BJ (cell line): ENCODE measurements around the gene PLEKHA7. TPM values are rescaled to one million over a fixed set of nuclear protein-coding genes. Genes with fewer than 3 reads are reported as not detected.

ENCODE experiments used
- CTCF ChIA-PET: fragments of 350-600 bp; formaldehyde crosslinking; extraction: SDS; loops from one replicate; lab custom pipeline; 2021; ENCODE audit warnings: antibody characterized with exemption, inconsistent platforms; lab: Yijun Ruan, JAX
- POLR2A ChIA-PET: fragments of 300-600 bp; sonication (Branson Sonifier 250); formaldehyde crosslinking; extraction: SDS; loops from one replicate; lab custom pipeline; 2021; ENCODE audit warnings: antibody characterized with exemption; lab: Charles Lee
- DNase-seq: peaks from one replicate; pipeline ENCODE4 v3.0.0-alpha.2; 2011; ENCODE audit warnings: low read depth
- H3K27me3 ChIP-seq: 2 replicates; pipeline ENCODE4 v1.6.0; 2011; ENCODE audit warnings: low read length; ENCODE audit not compliant: control insufficient read depth, insufficient read depth
- H3K36me3 ChIP-seq: 2 replicates; pipeline ENCODE4 v1.5.1; 2011; ENCODE audit warnings: low read length; ENCODE audit not compliant: control insufficient read depth, insufficient read depth
- H3K4me3 ChIP-seq: 2 replicates; pipeline ENCODE4 v1.5.1; 2011; ENCODE audit warnings: low read depth, mild to moderate bottlenecking, control low read depth, low read length
- polyA plus RNA-seq: library from polyadenylated mRNA; depleted of rRNA; stranded (reverse); fragments of >200 nt; gene quantifications from 2 replicates; pipeline ENCODE4 v1.2.3, GENCODE V29; 2011
- TF ChIP-seq, protein P1 (sequence below): IDR thresholded peaks from 2 replicates; pipeline ENCODE4 v1.5.1; 2011; ENCODE audit warnings: low read depth, mild to moderate bottlenecking, control low read depth, inconsistent platforms, low read length, moderate library complexity; ENCODE audit not compliant: insufficient read depth

The PLEKHA7 gene
- polyA plus RNA-seq, 1 experiment = 0.04 TPM

DNA sequence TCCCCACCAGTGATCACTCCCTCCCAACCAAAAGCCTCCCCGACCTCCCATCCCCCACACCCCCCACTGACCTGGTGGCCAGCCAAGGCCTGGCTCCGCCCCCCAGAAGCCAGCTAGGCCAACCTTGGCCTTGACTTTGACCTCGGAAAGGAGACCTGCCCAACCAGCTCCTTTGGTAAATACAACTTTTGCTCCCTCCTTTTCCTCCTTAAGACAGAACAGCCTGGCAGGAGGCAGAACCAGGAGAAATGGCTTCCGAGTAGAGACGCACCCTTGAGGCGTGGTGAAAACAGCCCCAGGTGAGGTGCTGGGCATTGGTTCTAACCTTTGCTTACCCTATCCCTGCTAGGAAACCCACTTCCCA, 27.0 kb downstream of the PLEKHA7 start:
- POLR2A ChIA-PET = no interaction called here
- CTCF ChIA-PET = no interaction called here
- H3K4me3 ChIP-seq = no peak overlapping the region
- DNase-seq = no peak
- H3K36me3 ChIP-seq = no peaks in the 10 kb centered on the region
- no peaks in the 10 kb centered on the region; the same call in 1 of the 2 replicates for H3K27me3 ChIP-seq
- TF ChIP-seq, protein P1, sequence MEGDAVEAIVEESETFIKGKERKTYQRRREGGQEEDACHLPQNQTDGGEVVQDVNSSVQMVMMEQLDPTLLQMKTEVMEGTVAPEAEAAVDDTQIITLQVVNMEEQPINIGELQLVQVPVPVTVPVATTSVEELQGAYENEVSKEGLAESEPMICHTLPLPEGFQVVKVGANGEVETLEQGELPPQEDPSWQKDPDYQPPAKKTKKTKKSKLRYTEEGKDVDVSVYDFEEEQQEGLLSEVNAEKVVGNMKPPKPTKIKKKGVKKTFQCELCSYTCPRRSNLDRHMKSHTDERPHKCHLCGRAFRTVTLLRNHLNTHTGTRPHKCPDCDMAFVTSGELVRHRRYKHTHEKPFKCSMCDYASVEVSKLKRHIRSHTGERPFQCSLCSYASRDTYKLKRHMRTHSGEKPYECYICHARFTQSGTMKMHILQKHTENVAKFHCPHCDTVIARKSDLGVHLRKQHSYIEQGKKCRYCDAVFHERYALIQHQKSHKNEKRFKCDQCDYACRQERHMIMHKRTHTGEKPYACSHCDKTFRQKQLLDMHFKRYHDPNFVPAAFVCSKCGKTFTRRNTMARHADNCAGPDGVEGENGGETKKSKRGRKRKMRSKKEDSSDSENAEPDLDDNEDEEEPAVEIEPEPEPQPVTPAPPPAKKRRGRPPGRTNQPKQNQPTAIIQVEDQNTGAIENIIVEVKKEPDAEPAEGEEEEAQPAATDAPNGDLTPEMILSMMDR = no peak

DNA sequence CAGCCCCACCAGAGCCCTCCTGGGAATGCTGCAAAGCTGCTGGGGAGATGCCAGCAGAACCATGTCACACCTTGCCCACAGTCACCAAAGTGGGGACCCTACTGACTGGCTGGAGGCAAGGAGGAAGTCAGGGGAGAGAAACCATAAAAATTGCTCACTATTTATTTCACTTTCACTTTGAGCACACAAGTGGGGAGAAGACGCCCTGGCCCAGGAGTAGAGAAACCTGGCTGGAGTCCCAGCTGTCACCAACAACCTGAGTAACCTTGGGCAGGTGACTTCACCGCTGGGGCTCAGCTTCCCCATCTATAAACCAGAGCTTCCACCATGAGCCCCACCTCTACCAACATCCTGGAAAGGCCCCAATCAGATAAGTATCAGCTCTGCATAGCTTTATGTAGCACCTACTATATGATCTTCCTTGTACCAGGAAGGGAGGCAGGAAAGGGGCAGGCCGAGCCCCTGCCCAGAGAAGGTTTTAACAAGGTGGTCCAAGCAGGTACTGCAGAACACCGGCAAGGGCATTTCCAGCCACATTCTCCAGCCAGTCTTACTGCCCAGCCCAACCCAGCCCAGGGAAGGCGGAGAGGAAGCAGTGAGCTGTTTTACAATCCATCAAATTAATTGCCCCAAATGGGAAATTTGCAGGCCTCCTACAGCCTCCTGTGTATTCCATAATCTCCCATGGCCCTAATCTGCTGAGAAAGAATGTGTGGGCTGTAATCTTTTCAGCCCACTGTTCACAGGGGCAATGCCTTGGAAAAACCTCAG, 27.6 kb downstream of the PLEKHA7 start:
- H3K27me3 ChIP-seq = no peaks in the 10 kb centered on the region; the same call in 1 of the 2 replicates
- no peak for DNase-seq
- TF ChIP-seq, protein P1 = no peak
- no peaks in the 10 kb centered on the region for H3K36me3 ChIP-seq
- POLR2A ChIA-PET = no interaction called here
- no peak overlapping the region for H3K4me3 ChIP-seq
- CTCF ChIA-PET = no interaction called here

DNA sequence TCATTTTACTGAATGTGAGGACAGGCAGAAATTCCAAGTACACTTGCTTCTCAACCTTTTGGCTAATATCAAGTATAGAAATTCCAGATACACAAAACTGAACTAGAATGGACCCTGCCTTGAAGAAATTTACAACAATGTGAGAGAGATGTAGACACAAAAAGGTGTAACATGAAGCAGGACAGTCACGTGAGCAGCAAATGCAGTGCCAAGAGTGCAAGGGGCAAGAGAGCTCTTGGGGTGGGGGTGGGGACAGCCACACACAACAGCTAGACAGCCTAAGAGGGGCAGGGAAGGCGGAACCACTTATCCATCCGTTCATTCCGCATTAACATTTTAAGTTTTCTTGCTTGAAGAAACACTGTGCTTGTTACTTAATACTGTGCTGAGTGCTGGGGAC, 28.9 kb downstream of the PLEKHA7 start:
- Histone ChIP-seq H3K36me3 (no peaks in the 10 kb centered on the region), H3K27me3 (no peaks in the 10 kb centered on the region; the same call in 1 of the 2 replicates), H3K4me3 (no peak overlapping the region)
- CTCF ChIA-PET = no interaction called here
- TF ChIP-seq, protein P1 = no peak
- POLR2A ChIA-PET = no interaction called here
- no peak for DNase-seq

DNA sequence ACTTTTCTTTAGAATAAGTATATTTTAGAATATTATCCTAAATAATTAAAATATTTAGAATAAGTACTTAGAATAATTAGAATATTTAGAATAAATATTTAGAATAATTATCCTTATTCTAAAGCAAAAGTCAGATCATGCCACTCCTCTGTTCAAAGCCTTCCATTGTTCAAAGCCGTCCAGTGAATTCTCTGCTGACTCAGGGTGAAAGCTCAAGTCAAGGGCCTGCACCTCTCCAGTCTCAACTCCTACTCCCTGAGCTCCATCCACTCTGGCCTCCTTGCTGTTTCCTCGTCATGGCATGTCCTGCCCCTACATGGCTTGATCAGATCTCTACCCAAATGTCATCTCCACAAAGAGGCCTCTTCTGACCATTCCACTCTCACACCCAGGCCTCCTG, 30.0 kb downstream of the PLEKHA7 start:
- TF ChIP-seq, protein P1 = no peak
- H3K36me3 ChIP-seq = no peaks in the 10 kb centered on the region
- ChIA-PET CTCF (interaction anchor here (0.7 kb wide), 1 partner anchor 425 kb away, joined by 4 read pairs; no protein-coding TSS in a partner anchor), POLR2A (no interaction called here)
- no peak overlapping the region for H3K4me3 ChIP-seq
- no peaks in the 10 kb centered on the region; the same call in 1 of the 2 replicates for H3K27me3 ChIP-seq
- DNase-seq = no peak

DNA sequence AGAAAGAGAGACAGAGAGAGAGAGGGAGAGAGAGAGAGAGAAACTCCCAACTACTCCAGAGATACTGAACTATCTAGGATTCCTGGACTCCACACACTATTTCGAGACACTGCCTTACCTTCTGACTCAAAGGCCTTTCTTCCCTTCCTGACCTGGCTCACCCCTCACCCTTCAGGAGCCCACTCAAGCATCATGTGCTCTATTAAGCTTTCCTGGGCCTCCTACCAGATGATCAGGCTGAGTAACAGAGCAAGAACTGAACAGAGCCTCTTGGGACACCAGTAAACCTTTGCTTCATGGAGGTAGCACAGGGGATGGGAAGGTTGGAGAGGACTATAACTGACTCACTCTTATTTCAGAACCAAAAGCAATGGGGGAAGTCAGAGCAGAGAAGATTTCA, 31.4 kb downstream of the PLEKHA7 start:
- TF ChIP-seq, protein P1 = no peak
- Histone ChIP-seq H3K4me3 (no peak overlapping the region), H3K36me3 (no peaks in the 10 kb centered on the region), H3K27me3 (no peaks in the 10 kb centered on the region; the same call in 1 of the 2 replicates)
- CTCF ChIA-PET = no interaction called here
- DNase-seq = no peak
- POLR2A ChIA-PET = no interaction called here
